Fibroblast of lung (primary cell): ENCODE measurements around the gene CKAP4.

Source experiments
- EZH2 ChIP-seq: IDR thresholded peaks from 2 replicates; pipeline ENCODE4 v1.5.1; 2012; ENCODE audit warnings: low read length, control low read depth, mild to moderate bottlenecking; ENCODE audit errors: missing control alignments
- TF ChIP-seq, protein P1 (sequence below), 2 donors: IDR thresholded peaks in 1 of 2; conservative IDR thresholded peaks in 1 of 2; 1 replicate in 1 of 2; 2 replicates in 1 of 2; pipeline ENCODE4 v1.5.1; 2011 to 2012; ENCODE audit warnings: low read length in 2 of 2, control low read depth in 1 of 2, inconsistent platforms in 1 of 2, low read depth in 1 of 2, mild to moderate bottlenecking in 1 of 2

DNA sequence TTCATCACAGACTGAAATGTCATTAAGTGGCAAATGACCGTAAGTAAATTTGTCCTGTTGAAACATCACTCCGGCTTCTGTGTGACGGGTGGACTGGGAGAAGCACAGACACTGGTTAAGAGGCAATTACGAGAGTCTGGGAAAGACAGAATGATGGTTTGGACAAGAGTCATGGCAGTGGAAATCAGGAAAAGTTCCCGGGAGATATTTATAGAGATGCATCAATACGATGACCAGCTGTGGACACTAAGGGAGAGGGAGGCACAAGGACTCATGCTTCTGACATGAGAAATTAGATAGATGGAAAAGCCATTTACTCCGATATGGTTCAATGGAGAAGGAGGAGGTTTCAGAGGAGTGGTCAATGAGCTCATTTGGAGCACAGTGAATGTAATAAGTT lies 27.3 kb downstream of the CKAP4 start:
- TF ChIP-seq, protein P1, sequence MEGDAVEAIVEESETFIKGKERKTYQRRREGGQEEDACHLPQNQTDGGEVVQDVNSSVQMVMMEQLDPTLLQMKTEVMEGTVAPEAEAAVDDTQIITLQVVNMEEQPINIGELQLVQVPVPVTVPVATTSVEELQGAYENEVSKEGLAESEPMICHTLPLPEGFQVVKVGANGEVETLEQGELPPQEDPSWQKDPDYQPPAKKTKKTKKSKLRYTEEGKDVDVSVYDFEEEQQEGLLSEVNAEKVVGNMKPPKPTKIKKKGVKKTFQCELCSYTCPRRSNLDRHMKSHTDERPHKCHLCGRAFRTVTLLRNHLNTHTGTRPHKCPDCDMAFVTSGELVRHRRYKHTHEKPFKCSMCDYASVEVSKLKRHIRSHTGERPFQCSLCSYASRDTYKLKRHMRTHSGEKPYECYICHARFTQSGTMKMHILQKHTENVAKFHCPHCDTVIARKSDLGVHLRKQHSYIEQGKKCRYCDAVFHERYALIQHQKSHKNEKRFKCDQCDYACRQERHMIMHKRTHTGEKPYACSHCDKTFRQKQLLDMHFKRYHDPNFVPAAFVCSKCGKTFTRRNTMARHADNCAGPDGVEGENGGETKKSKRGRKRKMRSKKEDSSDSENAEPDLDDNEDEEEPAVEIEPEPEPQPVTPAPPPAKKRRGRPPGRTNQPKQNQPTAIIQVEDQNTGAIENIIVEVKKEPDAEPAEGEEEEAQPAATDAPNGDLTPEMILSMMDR (conservative IDR thresholded peaks at IDR 0.05 in 1 of 2, IDR thresholded peaks at IDR 0.05 in 1 of 2; ENCODE audit: low read depth in 1 of 2, low read length in 2 of 2) = no peak
- TF ChIP-seq EZH2 = no peak
